ENCODE data around the gene AQP2. TPM values are rescaled to one million over a fixed set of nuclear protein-coding genes. Genes with fewer than 3 reads are reported as not detected.

AQP2 gene
- total and polyA plus RNA-seq, 2 experiments from 2014 or later: 0.07 TPM; not detected in 1

DNA sequence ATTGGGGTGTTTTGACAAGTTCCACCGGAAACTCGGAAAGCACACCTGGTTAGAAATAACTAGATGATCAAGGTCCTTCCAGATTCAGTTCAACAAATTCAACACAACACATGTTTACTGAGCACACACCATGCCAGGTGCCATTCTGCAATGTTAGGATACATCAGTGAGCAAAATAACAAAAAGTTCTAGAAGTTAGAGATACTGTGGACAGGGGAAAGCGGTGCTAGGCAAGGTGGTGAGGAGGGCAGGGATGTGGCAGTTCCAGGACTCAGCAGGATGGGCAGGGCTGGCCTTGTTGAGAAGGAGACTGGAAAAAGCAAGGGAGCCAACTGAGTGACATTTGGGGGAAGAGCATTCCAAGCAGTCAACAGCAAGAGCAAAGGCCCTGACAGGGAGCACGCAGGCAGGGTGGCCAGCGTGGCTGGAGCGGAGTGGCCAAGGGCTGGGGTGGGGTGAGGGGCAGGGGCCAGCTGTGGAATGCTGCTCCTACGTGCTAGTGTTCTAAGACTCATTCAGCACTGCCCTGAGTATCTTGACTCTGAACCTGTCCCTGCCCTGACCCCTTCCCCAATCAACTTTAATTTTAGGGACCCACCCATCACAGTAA lies 27.4 kb upstream of the AQP2 start:
- Histone ChIP-seq H3K27me3 (ENCODE audit: insufficient read depth) (no peaks in the 10 kb centered on the region), H2AFZ (no peak overlapping the region), H3K4me2 (no peak overlapping the region), H3K4me1 (ENCODE audit: insufficient read depth) (no peaks in the 10 kb centered on the region), H4K20me1 (replicated peaks; ENCODE audit: insufficient read depth) (no peaks in the 10 kb centered on the region), H3K36me3 (ENCODE audit: insufficient read depth) (no peaks in the 10 kb centered on the region), H3K4me3 (no peak overlapping the region), H3K79me2 (replicated peaks; ENCODE audit: insufficient read depth) (no peaks in the 10 kb centered on the region), H3K27ac (ENCODE audit: low read depth) (no peak overlapping the region), H3K9me2 (ENCODE audit: insufficient read depth) (no peaks in the 10 kb centered on the region), H3F3A (replicated peaks; ENCODE audit: low read depth) (no peaks in the 10 kb centered on the region)
- peaks cover 8% of the 10 kb centered on the region for H3K27me3 Mint-ChIP-seq (ENCODE audit: insufficient read depth, low read depth, poor library complexity)
- no peaks in the 10 kb centered on the region for H3K9me3 Mint-ChIP-seq
- H3K36me3 Mint-ChIP-seq (ENCODE audit: low read depth): no peaks in the 10 kb centered on the region
- peak; percentile 45; the same call in 2 of the 3 replicates for ATAC-seq
- H3K4me3 Mint-ChIP-seq: no peak overlapping the region
- no peak overlapping the region for H3K27ac Mint-ChIP-seq
- TF ChIP-seq EZH2 (IDR thresholded peaks at IDR 0.05; ENCODE audit: low read depth, unreplicated experiment) (no peak), POLR2AphosphoS5 (IDR thresholded peaks at IDR 0.05; ENCODE audit: low read depth) (no peak), CREB1 (CRISPR knock-in tag; IDR thresholded peaks at IDR 0.05; ENCODE audit: low read depth) (no peak)
- H3K4me1 Mint-ChIP-seq: no peaks in the 10 kb centered on the region; the same call in 2 of the 3 replicates
- no peak for DNase-seq (ENCODE audit: low spot score)

DNA sequence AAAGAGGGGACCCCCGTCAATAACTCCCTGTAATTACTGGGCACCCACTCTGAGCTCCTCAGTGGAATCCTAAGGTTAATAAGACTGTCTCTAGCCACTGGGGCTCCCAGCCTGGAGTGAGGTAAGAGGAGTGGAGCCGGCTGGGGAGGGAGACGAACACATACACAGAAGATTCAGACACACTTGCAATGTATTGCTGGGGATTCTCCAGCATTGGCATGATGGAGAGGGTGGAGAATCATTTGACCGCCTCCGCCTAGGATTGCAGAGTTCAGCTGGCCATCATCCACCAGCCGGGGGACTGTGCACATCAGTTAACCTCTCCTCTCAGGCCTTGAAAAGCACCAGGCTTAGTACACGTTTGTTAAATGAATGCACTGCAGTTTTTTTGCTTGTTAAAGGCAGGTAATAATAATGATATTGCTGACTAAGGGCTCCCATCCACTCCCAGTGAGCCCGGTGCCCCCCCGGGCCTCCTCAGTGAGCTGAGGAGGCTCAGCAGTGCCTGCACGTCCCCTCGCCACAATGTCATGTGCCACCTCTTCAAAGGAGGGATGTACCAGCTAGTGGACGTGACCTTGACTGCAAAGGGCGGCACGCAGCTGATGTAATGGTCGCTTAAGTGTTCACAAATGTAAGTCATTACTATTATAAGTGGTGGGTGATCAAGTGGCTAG lies 26.5 kb upstream of the AQP2 start:
- Mint-ChIP-seq H3K36me3 (ENCODE audit: low read depth) (no peaks in the 10 kb centered on the region), H3K4me1 (no peaks in the 10 kb centered on the region; the same call in 2 of the 3 replicates), H3K9me3 (no peaks in the 10 kb centered on the region), H3K27me3 (ENCODE audit: insufficient read depth, low read depth, poor library complexity) (peaks cover 8% of the 10 kb centered on the region), H3K27ac (no peak overlapping the region), H3K4me3 (no peak overlapping the region)
- Histone ChIP-seq H3K79me2 (replicated peaks; ENCODE audit: insufficient read depth) (no peaks in the 10 kb centered on the region), H3K4me3 (no peak overlapping the region), H2AFZ (no peak overlapping the region), H3K9me2 (ENCODE audit: insufficient read depth) (no peaks in the 10 kb centered on the region), H3F3A (replicated peaks; ENCODE audit: low read depth) (no peaks in the 10 kb centered on the region), H3K36me3 (ENCODE audit: insufficient read depth) (no peaks in the 10 kb centered on the region), H3K4me2 (no peak overlapping the region), H4K20me1 (replicated peaks; ENCODE audit: insufficient read depth) (no peaks in the 10 kb centered on the region), H3K27me3 (ENCODE audit: insufficient read depth) (no peaks in the 10 kb centered on the region), H3K4me1 (ENCODE audit: insufficient read depth) (no peaks in the 10 kb centered on the region), H3K27ac (ENCODE audit: low read depth) (no peak overlapping the region)
- no peak for TF ChIP-seq CREB1 (CRISPR knock-in tag; IDR thresholded peaks at IDR 0.05; ENCODE audit: low read depth)
- TF ChIP-seq ZNF331 (CRISPR knock-in tag; IDR thresholded peaks at IDR 0.05; ENCODE audit: low read depth): no peak
- no peak for TF ChIP-seq POLR2AphosphoS5 (IDR thresholded peaks at IDR 0.05; ENCODE audit: low read depth)
- TF ChIP-seq, protein P1, sequence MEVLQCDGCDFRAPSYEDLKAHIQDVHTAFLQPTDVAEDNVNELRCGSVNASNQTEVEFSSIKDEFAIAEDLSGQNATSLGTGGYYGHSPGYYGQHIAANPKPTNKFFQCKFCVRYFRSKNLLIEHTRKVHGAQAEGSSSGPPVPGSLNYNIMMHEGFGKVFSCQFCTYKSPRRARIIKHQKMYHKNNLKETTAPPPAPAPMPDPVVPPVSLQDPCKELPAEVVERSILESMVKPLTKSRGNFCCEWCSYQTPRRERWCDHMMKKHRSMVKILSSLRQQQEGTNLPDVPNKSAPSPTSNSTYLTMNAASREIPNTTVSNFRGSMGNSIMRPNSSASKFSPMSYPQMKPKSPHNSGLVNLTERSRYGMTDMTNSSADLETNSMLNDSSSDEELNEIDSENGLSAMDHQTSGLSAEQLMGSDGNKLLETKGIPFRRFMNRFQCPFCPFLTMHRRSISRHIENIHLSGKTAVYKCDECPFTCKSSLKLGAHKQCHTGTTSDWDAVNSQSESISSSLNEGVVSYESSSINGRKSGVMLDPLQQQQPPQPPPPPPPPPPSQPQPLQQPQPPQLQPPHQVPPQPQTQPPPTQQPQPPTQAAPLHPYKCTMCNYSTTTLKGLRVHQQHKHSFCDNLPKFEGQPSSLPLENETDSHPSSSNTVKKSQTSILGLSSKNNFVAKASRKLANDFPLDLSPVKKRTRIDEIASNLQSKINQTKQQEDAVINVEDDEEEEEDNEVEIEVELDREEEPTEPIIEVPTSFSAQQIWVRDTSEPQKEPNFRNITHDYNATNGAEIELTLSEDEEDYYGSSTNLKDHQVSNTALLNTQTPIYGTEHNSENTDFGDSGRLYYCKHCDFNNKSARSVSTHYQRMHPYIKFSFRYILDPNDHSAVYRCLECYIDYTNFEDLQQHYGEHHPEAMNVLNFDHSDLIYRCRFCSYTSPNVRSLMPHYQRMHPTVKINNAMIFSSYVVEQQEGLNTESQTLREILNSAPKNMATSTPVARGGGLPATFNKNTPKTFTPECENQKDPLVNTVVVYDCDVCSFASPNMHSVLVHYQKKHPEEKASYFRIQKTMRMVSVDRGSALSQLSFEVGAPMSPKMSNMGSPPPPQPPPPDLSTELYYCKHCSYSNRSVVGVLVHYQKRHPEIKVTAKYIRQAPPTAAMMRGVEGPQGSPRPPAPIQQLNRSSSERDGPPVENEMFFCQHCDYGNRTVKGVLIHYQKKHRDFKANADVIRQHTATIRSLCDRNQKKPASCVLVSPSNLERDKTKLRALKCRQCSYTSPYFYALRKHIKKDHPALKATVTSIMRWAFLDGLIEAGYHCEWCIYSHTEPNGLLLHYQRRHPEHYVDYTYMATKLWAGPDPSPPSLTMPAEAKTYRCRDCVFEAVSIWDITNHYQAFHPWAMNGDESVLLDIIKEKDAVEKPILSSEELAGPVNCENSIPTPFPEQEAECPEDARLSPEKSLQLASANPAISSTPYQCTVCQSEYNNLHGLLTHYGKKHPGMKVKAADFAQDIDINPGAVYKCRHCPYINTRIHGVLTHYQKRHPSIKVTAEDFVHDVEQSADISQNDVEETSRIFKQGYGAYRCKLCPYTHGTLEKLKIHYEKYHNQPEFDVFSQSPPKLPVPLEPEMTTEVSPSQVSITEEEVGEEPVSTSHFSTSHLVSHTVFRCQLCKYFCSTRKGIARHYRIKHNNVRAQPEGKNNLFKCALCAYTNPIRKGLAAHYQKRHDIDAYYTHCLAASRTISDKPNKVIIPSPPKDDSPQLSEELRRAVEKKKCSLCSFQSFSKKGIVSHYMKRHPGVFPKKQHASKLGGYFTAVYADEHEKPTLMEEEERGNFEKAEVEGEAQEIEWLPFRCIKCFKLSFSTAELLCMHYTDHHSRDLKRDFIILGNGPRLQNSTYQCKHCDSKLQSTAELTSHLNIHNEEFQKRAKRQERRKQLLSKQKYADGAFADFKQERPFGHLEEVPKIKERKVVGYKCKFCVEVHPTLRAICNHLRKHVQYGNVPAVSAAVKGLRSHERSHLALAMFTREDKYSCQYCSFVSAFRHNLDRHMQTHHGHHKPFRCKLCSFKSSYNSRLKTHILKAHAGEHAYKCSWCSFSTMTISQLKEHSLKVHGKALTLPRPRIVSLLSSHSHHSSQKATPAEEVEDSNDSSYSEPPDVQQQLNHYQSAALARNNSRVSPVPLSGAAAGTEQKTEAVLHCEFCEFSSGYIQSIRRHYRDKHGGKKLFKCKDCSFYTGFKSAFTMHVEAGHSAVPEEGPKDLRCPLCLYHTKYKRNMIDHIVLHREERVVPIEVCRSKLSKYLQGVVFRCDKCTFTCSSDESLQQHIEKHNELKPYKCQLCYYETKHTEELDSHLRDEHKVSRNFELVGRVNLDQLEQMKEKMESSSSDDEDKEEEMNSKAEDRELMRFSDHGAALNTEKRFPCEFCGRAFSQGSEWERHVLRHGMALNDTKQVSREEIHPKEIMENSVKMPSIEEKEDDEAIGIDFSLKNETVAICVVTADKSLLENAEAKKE (CRISPR knock-in tag; IDR thresholded peaks at IDR 0.05): no peak
- TF ChIP-seq, protein P2, sequence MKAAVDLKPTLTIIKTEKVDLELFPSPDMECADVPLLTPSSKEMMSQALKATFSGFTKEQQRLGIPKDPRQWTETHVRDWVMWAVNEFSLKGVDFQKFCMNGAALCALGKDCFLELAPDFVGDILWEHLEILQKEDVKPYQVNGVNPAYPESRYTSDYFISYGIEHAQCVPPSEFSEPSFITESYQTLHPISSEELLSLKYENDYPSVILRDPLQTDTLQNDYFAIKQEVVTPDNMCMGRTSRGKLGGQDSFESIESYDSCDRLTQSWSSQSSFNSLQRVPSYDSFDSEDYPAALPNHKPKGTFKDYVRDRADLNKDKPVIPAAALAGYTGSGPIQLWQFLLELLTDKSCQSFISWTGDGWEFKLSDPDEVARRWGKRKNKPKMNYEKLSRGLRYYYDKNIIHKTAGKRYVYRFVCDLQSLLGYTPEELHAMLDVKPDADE (IDR thresholded peaks at IDR 0.05): no peak
- TF ChIP-seq, protein P3, sequence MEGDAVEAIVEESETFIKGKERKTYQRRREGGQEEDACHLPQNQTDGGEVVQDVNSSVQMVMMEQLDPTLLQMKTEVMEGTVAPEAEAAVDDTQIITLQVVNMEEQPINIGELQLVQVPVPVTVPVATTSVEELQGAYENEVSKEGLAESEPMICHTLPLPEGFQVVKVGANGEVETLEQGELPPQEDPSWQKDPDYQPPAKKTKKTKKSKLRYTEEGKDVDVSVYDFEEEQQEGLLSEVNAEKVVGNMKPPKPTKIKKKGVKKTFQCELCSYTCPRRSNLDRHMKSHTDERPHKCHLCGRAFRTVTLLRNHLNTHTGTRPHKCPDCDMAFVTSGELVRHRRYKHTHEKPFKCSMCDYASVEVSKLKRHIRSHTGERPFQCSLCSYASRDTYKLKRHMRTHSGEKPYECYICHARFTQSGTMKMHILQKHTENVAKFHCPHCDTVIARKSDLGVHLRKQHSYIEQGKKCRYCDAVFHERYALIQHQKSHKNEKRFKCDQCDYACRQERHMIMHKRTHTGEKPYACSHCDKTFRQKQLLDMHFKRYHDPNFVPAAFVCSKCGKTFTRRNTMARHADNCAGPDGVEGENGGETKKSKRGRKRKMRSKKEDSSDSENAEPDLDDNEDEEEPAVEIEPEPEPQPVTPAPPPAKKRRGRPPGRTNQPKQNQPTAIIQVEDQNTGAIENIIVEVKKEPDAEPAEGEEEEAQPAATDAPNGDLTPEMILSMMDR (conservative IDR thresholded peaks at IDR 0.05; ENCODE audit: low read depth in 2 of 2): no peak
- TF ChIP-seq STAT1 (IDR thresholded peaks at IDR 0.05; ENCODE audit: unreplicated experiment): no peak
- no peak for TF ChIP-seq EZH2 (IDR thresholded peaks at IDR 0.05; ENCODE audit: low read depth, unreplicated experiment)
- no peak for TF ChIP-seq EZH2phosphoT487 (IDR thresholded peaks at IDR 0.05; ENCODE audit: unreplicated experiment)
- TF ChIP-seq JUNB (IDR thresholded peaks at IDR 0.05; ENCODE audit: unreplicated experiment): no peak
- ATAC-seq (no peak), DNase-seq (ENCODE audit: low spot score) (no peak)

Measured in GM23338 (cell line).